ENCODE data around the gene C3.

DNA sequence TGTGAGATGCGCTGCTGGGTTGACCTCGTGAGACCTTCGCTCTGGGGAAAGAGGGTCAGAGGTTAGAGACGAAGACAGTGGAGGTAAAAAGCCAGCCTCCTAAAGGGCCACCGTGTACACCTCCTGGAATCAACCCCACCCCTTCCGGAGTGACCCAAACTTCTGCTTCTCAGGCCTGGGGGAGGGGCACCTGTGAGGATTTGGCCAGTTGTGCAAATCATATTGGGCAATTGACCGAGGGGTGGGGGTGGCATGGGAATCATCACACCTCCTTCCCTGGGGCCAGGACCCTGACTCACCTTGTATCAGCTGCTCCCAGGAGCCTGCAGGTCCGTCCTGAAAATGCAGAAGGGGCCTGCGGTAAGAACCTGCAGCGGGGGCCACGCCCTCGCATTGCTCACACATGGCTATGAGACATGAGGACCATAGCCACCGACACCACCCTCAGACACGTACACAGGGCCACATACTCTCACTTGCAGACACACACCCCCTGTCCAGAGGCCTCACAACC, 53.3 kb downstream of the C3 start:
- TF ChIP-seq, protein P1, sequence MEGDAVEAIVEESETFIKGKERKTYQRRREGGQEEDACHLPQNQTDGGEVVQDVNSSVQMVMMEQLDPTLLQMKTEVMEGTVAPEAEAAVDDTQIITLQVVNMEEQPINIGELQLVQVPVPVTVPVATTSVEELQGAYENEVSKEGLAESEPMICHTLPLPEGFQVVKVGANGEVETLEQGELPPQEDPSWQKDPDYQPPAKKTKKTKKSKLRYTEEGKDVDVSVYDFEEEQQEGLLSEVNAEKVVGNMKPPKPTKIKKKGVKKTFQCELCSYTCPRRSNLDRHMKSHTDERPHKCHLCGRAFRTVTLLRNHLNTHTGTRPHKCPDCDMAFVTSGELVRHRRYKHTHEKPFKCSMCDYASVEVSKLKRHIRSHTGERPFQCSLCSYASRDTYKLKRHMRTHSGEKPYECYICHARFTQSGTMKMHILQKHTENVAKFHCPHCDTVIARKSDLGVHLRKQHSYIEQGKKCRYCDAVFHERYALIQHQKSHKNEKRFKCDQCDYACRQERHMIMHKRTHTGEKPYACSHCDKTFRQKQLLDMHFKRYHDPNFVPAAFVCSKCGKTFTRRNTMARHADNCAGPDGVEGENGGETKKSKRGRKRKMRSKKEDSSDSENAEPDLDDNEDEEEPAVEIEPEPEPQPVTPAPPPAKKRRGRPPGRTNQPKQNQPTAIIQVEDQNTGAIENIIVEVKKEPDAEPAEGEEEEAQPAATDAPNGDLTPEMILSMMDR (IDR thresholded peaks at IDR 0.05 in 2 of 3, conservative IDR thresholded peaks at IDR 0.05 in 1 of 3; ENCODE audit: borderline replicate concordance in 1 of 3, insufficient read depth in 1 of 3, low read depth in 2 of 3, low read length in 2 of 3): no peak
- TF ChIP-seq SP1 (IDR thresholded peaks at IDR 0.05; ENCODE audit: low read depth): no peak
- no peak for TF ChIP-seq JUND (IDR thresholded peaks at IDR 0.05)
- no peak for TF ChIP-seq TCF7L2 (IDR thresholded peaks at IDR 0.05; ENCODE audit: borderline replicate concordance, extremely low read depth, insufficient read depth, insufficient read length)
- no peak for TF ChIP-seq EZH2phosphoT487 (IDR thresholded peaks at IDR 0.05; ENCODE audit: borderline replicate concordance)
- no peak for TF ChIP-seq POLR2A (IDR thresholded peaks at IDR 0.05; ENCODE audit: borderline replicate concordance, extremely low read depth, insufficient read depth, insufficient read length)
- no peak for TF ChIP-seq RAD21 (IDR thresholded peaks at IDR 0.05; ENCODE audit: low read depth)
- TF ChIP-seq YY1 (IDR thresholded peaks at IDR 0.05; ENCODE audit: extremely low read depth, insufficient replicate concordance, low read depth, low read length): no peak
- TF ChIP-seq EZH2 (IDR thresholded peaks at IDR 0.05): no peak
